Stimulated activated CD8-positive, alpha-beta memory T cell treated with anti-CD3 and anti-CD28 coated beads, Interleukin-7, amount 100 ng/mL, for 4 hours (primary cell): ENCODE measurements around the gene HGF.
"Not testable (repeated sequence)": the region's sequence is repeated elsewhere in the genome, so short reads cannot be mapped to it uniquely, and the experiment has no call there.

Source experiments
- DNase-seq, 2 donors: peaks; one replicate each; pipeline ENCODE4 v3.0.0-alpha.2; 2020; ENCODE audit warnings: low read depth in 2 of 2

HGF gene

DNA sequence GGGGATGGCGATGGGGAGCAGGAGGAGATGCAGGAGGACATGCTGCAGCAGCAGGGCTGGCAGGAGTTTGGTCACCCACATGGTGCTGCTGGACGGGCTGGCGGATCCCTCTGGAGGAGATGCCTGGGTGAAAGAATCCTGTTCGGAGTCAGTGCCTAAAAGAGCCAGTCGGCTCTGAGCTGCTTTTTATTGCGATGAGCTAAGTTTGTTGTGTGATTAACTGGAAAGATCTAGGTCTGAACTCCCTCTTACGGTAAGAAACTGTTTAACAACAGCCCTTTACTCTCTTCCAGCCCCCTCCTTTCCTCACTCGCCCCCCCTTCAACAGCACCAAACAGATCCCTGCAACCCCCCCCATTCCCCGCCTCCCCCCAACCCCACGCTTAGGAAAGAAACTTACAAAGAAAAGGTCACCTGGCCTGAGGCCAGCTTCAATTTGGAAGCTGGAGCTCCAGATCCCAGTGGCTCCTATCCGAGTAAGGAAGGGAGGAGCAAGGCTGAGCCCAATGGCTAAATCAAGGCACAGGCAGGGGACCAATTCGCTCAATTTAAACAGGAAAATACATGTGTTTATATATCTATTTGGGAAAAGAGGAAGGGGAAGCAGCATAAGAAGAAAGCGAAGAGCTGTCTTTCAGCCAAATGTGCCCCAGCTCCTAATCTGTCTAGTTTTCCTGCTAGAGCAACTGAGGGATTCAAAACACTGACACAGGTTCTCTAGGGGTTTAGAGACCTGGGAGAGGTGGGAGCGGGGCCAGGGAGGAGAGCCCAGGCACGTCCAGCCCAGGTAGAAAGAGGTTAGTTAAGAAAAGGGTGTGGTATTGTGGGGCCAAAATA lies at the start of gene HGF:
HGF (minus strand) TSS at position 157 of the 837 bp plus-strand sequence; CDS start at position 81, 76 bp downstream.
- DNase-seq: no peak

DNA sequence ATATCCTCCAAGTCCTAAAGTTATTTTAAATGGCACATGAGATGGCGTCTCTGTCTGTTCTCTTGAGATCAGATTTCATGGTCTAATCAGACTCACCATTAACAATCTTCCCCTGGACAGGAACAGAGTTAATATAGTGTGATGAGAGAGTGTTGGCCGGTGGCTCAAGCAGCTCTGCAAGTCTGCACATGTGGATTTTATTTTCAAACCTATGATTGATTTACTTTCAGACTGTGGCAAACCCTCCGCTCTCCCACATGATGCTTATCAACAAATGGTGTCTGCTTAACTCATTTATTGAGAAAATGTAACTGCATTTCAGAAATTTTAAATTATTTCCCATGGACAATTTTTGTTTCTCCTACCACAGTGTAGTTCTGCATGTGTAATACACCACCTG lies 46.5 kb upstream of the HGF start:
- no peak for DNase-seq

GRCh38 chr7:81812866-81813476 lies 43.1 kb upstream of the HGF start:
- DNase-seq: not testable (repeated sequence)

DNA sequence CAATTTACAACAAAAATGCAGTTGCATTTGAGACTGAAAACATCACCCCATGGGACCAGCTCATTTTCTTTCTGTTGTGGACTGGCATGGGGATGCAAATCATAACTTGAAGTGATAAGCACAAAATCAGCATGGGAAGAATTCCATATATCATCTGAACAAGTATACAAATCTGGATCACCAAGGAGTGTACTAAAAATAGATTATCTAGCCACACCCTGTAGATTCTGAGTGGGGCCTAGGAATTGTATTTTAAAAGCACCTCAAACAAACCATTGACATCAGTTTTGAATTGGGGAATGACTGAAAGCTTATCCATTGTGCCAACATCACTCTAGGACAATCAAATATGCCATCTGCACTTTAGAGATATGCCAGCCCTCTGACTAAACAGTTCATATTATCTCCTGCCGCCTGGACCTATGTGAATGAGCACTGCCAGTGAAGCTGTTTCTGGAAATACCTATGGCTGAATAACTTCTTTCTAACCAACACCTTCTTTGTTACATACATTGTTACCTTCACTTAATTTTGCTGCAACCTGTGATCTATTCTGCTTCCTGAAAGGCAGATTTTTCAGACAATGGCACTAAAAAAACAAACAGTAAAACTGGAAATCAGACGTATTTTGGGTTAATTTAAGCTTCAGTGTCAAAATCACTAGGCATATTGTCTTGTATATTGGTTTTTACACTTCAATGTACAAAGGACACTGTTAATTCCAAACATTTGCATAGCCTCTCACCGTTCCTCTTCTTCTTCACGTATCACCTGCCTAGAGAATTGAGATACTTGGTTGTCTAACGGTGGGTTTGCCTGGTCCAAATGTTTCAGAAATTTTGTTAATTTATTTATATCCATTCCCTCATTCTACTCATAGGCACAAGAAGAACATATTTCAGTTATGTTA lies 42.4 kb upstream of the HGF start:
- DNase-seq: no peak

DNA sequence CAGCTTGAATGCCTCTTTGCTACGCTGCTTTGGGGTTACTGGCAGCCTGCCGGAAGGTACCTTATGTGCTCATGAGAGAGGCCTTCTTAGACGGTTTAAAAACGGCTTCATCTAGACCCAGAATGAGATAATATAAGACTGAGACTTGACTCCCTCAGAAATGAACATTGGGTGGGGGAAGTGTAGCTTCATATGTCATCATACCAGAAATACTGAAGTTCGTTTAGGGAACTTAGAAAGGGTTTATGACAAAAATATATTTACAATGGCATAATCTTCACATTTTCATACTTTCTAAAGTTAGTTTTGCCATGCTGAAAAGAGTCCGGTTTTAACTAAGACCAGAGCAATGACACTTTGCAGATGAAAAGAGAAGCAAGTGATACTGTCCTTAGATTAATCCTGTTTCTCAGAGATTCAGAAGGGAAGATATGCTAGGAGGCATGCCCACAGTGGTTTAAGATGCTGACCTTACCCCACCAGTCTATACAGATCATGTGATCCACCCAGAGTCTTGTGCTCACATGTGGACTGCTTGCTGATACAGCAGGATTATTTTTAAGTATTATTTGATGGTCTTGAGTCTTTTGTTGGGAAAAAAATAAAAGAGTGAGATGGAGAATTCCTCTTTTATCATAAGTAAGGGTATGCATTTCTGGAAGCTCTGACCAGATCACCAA lies 40.8 kb upstream of the HGF start:
- no peak for DNase-seq

GRCh38 chr7:81808310-81808709 lies 38.5 kb upstream of the HGF start:
- not testable (repeated sequence) for DNase-seq

- no peak for DNase-seq
Measured at GRCh38 chr7:81803267-81803666, 33.4 kb upstream of the HGF start.

DNA sequence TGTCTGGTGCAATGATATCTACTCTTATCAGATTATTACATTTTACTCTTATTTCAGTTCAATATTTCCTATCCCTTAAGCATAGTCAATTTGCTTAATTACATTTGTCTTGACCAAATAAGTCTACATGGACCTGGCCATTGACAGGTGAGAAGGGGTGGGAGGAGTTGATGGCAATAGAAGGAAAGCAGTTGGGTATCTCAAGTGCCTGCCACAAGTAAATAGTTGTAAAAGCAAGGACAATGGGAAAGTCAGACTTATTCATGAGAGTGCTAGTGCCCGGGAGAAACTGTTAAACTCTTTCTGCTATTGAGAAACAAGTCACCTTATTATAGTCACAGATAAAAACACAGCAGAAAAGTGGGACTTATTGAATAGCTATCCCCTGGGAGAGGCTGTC lies 32.4 kb upstream of the HGF start:
- DNase-seq: no peak

GRCh38 chr7:81801532-81801931 lies 31.7 kb upstream of the HGF start:
- no peak for DNase-seq

GRCh38 chr7:81791568-81792518 lies 22.0 kb upstream of the HGF start:
- no peak for DNase-seq

GRCh38 chr7:81790686-81791085 lies 20.8 kb upstream of the HGF start:
- no peak for DNase-seq

DNA sequence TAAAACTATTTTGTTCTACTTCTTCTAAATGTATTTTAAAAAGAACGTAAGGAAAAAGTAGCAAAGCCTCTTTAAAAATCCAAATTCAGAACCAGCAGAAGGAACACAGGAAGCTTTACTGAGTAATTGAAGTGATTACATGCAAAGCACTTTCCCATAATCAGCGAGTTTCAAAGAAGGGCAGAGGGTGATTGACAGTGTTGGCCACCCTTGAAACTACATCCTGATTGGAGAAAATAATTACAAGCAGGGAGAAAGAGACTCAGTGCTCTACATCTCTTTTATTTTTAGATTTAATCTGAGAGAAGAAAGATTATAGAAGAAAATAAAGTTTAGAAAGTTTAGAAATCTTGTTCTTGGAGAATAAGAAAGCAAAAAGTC lies 20.3 kb upstream of the HGF start:
- no peak for DNase-seq

DNA sequence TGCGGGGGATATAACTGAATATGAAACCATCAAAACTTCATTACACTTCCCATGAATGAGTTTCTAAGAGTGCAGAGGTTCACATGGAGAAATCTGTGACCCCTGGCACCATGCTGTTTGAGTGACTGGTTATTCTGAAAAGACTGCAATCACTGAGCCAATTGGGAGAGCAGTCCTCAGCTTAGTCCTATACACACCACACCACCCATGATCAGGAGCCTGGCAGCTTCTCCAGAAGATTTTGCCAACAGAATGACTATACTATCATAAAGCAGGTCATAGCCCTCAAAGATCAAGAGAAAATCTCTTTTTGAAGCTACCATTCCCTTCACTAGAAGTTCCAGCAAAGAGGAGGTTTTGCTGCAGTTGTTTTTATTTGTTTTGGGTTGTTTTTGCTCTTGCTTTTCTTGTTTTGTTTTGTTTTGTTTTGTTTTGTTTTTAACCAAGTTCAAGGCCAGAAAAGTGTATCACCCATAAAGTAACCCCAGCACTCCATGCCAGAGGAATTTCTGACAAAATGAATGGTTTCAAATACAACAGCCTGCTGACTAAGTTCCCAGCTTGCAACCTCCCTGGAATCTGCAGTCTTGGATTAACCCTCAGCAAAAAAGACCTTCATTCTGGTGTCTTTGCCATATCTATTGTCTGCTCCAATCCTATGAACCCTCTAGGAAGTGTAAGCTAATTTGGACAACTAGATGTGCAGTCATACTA lies 19.7 kb upstream of the HGF start:
- no peak for DNase-seq

- no peak for DNase-seq
Measured at GRCh38 chr7:81788246-81788645, 18.4 kb upstream of the HGF start.

- no peak for DNase-seq
Measured at GRCh38 chr7:81783818-81784217, 14.0 kb upstream of the HGF start.

GRCh38 chr7:81780914-81781693 lies 11.3 kb upstream of the HGF start:
- DNase-seq: no peak

DNA sequence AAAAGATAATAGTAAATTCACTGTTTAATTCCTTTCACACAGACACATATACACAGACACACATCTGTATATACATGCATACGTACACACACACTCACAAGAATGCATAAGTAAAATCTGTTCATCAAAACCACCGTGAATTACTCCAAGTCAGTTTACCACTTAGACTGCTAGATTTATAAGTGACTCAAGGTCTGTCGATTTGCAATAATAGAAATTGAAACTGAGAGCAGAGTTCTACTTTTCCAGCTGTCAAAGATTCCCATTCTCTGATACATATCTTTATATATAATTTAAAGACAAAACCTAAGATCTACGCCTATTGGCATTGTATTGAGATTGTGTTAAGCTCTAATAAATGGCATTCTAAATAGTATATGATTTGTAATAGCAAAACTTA lies 9.9 kb upstream of the HGF start:
- no peak for DNase-seq

DNA sequence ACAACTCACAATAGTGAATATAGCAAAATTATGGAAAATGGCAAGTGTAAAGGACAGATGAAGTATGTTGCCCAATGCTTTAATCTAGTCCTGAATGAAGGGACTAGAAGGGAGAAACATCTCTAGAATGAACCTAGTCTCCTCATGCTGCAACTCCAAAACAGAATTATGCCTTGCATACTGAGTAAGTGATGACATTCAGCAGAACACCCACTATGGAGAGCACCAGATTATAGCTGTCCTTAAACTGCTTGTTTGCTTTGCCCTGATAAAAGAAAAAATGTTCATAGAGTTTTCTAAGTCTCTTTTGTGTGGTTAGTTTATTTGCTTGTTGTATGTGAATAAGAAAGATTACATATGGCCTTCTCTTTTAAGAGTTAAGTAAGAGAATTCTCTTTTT lies 7.8 kb upstream of the HGF start:
- no peak for DNase-seq

DNA sequence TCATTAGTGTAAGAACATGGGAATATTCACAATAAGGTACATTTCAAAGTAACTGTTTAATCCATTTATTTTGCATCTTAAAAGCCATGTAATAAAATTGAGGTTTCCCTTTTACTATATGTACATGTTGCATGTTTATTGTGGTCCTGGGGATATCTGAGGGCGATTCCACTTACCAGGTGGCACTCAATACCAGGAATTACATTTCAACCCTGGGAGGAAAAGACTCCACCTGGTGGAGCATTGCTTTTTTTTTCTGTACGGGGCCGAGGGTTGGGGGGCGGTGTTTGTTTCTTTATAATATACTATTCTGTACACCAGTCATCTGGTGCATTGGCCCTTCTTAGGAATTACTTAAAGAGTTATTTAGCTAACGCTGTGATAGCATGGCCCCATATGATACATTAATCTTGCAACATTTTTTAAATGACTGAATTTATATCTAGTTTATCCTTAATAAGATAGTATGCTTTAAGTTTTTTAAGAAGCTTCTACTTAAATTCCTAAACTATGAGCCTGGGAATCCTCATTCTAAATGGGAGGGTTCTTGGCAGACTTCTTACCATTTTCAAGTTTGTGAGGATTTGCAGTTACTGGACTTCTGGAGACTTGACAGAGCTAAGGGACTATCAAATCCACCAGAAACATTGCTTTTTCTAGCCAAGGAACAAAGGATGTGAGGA lies 7.2 kb upstream of the HGF start:
- no peak for DNase-seq
